GM19467 (cell line): ENCODE data around the gene JPH3.

Source experiments
- ATAC-seq: cut with Tn5 transposase; IDR thresholded peaks from one replicate; pipeline ENCODE4 v1.9.1; 2021; ENCODE audit warnings: mild to moderate bottlenecking, moderate library complexity; ENCODE audit not compliant: unreplicated experiment

Gene JPH3

DNA sequence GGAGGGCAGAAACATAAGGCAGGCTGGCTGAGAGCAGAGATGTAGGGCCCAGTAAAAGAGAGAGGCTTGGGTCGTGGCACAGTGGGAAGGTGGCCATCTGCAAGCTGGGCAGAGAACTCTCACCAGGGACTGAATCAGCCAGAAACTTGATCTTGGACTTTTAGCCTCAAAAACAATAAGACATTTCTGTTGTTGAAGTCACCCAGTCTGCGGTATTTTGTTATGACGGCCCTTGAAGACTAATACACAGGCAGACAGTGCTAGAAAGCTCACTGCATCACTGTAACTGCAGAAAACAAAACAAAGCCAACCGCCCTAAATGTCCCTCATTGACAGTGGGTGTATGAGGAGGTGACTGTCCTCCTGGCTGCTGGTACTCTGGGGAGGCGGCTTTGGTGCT, 3.9 kb upstream of the JPH3 start:
- no peak for ATAC-seq

DNA sequence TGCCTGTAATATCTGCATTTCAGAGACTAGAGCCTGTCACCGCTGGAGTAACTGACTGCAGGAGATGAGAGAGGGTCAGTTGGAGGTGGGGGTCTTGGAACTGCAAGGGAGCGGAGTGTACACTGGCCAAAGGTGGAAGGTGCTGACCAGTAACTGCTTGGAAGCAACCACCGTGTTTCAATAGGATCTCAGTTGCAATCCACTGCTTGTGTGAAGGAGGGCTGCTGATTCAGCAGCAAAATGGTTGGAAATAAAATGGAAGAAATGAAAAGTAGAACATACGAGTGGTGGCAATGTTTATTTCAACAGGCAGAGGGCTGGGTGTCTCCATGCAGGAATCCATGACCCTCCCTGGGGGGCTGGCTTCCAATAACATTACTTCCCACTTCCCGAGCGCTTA, 2.1 kb upstream of the JPH3 start:
- ATAC-seq, result no peak

DNA sequence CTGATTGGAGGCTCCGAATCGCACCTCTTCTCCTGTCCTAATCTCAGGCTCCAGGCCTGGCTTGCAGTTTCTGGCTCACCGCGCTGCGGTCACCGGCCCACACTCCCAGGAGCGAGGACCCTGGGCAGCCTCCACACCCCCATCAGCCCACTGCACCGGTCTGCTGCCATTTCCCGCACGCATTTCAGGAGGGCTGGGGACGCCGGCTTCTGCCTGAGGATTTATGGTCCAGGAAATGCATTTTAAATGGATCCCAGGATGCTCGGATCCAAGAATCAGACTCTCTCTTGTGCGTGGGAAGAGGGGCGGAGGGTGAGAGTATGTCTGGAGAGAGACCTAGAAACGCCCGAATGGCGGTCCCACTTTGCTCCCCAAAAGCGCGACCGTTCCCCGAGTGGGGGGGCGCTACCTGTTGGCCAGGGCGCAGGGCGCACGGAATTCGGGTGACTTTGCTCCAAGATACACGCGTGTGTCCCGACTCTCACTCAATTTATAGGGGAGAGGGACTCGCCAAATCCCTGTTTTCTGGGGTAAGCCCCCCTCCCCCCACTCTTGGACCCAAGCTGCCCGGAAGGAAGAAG, 817 bp upstream of the JPH3 start:
- ATAC-seq, result no peak

DNA sequence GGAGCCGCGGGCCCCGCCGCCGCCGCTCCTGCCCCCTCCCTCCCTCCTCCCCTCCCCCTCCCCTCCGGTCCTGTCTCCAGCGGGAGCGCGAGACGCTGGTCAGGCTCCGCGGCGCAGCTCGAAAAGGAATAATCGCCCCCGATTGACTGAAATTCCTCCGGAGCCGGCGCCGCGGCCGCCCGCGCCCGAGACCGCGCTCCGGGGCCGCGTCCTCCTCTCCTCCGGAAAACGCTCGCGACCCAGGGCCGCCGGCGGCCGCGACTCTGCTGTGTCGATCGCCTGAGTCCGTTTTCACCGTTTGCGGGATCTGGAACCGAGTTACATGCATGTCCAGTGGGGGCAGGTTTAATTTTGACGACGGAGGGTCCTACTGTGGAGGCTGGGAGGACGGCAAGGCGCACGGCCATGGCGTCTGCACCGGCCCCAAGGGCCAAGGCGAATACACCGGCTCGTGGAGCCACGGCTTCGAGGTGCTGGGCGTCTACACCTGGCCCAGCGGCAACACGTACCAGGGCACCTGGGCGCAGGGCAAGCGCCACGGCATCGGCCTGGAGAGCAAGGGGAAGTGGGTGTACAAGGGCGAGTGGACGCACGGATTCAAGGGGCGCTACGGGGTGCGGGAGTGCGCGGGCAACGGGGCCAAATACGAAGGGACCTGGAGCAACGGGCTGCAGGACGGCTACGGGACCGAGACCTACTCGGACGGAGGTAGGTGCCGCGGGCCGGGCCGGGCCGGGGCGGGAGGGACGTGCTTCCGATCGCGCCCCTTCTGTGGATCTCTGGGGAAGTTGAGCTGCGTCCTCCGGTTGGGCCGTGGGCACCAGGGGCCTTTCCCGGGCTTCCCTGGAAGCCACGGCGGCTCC, 744 bp downstream of the JPH3 start:
- ATAC-seq, result no peak

DNA sequence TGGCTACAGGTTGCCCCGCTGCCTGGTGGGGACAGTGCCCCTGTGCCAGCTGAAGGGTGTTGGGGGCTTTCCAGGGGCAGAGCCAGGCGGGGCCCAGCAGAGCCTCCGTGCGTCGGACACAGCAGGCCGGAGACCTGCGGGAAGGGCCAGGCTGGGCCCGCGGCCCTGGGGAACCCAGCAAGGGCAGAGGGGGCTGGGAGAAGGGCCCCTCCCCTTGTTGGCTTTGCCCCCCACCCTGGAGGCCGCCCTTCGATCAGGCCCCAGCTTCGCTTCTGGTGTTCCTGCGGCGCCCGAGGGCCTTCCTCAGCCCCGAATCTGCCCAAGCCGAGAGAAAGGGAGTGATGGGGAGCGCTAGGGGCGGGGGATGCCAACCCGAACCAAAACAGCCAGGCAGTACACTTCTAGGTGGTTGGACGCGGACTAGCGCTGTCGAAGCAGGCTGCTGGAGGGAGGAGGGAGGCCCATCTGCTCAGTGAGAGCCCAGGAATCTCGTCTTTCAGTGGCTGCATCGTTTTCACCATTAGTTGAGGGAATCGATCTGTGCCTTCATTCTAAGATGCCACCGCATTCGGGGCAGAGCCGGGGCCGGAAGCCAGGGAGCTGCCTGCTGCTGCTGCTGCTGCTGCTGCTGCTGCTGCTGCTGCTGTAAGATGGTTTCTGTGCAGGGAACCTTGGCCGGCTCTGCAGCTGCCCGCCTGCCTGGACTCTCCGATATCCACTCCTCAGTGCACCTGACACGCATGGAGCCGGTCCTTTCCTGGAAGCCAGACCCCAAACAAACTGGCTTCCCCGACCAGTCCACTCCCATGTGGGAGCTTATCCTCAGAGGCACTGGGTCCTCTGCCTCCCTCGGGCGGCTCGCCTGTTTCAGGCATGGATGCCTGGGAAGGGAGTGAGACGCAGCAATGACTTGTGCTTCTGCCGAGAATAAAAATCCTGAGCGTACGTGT, 1.7 kb downstream of the JPH3 start:
- no peak for ATAC-seq

DNA sequence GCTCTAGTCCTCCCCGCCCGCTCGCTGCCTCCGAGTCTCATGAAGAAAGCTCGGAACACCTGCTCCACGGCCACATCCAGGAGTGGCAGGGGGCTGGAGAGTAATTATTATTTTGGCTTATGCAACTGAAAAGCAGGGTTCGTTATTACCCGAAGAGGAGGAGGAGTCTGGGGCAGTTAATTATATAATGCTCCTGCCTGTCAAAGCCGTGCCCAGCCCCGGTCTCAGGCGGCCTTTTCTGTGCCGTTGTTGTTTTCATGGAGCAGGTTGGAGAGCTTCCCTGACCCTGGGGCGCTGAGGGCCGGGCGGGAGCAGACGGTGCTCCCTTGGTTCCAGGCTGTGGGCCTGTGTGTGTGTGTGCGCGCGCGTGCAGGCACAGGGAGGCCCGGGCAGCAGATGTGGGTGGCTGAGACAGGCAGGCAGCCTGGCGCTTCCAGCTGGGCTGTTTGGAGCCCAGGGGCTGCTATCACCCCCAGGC, 2.4 kb downstream of the JPH3 start:
- no peak for ATAC-seq

DNA sequence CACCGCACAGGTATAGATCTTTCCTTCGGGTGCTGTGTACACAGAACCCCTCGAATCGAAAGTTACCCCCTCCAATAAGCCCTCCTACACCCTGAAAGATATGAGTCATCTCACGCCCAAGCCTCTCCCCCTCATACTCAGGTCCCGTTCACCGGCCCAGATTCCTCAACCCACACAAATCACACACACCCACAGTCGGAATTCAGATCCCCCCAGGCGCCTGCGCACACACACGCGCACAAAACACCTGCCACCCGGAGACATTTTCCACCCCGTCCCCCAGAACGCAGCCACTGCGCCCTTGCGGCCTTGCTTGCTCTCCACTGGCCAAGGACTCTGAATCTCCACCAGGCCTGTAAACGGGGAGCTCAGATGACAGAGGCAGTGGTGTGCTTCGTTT, 4.9 kb downstream of the JPH3 start:
- ATAC-seq, result no peak

DNA sequence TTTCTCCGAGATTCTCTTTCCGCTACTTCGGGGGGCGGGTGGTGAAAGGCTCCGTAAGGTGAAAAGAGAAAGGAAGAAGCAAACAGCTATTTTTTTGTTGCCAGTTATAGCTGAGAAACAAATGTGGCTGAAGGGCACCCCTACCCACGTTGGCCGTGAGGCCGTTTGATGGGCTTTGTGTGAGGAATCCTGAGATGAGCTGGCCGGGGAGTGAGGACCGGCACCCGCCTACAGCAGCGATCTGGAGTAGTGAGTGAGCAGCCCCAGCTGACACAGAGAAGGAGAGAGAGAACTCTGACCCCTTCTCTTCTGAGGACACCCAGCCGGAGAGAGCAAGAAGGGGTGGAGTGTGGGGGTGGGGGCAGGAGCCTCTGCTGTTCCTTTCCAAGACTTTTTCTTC, 5.6 kb downstream of the JPH3 start:
- no peak for ATAC-seq

DNA sequence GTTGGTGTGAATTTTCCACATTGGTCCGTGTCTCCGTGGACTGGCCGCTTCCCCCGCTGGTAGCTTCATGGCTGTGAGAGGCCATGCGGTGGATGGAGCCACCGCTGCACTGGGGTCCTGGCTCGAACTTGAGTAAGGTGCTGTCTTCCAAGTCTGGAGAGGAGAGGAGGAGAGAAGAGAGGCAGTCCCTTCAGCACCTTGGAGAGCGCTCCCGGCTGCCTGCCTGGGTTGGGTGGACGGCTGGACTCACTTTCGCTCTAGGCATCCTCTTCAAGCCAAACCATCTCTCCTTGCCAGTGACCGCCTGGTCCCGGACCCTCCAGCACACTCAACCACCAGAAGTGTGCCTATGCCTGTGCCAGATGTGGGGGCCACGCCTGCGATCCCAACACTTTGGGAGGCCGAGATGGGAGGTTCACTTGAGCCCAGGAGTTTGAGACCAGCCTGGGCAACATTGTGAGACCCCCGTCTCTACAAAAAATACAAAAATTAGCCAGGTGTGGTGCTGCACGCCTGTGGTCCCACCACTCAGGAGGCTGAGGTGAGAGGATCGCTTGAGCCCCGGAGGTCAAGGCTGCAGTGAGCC, 6.2 kb downstream of the JPH3 start:
- ATAC-seq, result no peak

DNA sequence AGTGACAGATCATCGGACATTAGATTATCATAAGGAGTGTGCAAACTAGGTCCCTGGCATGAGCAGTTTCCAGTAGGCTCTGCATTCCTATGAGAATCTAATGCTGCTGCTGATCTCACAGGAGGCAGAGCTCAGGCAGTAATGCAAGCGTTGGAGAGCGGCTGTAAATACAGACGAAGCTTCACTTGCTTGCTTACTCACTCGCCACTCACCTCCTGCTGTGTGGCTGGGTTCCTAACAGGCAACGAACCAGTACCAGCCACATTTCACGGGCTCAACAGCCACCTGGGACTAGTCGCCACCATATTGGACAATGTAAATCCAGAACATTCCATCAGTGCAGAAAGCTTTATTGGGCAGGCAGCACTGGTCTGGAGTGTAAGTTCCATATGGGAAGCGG, 7.7 kb downstream of the JPH3 start:
- no peak for ATAC-seq

DNA sequence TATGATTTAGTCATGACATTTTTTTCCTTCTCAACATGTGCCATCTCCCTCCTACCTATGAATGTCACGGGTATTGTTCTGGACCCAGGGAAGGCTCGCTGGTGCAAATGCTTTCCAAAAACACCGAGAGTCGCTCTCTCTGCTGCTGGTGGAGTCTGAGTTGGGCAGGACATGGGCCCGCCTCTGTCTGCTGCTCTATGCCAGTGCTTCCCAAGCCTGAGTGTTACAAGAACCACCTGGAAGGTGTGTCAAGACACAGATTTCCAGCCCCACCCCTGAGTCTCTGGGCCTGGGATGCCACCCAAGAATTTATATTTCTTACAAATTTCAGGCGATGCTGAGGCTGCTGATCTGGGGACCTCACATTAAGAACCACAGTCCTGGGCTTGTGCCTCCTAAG, 9.1 kb downstream of the JPH3 start:
- ATAC-seq, result no peak

DNA sequence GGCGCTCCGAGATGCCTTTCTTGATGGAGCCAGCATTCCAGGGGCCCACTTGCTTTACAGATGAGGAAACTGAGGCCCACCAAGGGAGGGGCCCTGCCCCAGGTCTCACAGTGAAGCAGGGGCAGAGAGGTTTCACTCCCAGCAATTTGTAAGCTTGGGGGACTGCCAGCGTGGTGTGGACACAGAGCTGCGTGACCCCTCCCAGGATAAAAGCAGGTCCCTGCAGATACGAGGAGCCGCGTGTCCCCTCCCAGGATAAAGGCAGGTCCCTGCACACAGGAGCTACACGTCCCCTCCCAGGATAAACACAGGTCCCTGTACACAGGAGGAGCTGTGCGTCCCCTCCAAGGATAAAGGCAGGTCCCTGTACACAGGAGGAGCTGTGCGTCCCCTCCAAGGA, 11.7 kb downstream of the JPH3 start:
- no peak for ATAC-seq

DNA sequence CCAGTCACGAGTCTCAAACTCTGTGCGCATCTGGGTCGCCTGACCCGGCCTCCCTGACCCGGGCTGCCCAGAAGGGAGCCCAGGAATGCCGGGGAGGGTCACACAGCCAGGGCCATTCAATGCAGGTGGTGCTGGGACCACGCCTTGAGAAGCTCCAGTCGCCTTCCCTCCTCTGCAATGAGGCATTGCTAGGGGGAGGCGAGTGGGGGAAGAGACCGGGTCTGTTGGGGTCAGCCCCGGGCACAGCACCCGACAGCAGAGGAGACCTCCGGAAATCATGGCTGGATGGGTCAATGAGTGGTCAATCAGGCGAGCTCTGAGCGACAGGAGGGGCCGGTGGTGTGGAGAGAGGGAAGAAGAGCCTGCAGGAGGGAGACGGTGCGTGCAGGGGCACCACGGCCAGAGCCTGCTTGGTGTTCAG, 13.3 kb downstream of the JPH3 start:
- ATAC-seq, result no peak

DNA sequence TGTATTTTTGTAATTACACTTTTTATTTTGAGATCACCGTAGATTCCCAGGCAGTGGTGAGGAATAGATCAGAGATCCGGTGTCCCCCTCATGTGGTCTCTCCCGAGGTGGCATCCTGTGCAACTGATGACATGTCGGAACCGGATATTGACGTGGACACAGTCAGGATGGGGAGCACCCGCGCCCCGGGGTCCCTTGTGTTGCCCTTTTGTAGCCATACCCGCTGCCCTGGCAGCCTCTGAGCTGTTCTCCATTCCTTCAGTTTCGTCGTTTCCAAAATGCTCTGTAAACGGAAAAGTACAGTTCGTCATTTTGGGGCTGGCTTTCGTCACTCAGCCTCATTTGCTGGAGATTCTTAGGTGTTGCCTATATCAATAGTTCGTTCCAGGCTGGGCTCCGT, 14.2 kb downstream of the JPH3 start:
- no peak for ATAC-seq

DNA sequence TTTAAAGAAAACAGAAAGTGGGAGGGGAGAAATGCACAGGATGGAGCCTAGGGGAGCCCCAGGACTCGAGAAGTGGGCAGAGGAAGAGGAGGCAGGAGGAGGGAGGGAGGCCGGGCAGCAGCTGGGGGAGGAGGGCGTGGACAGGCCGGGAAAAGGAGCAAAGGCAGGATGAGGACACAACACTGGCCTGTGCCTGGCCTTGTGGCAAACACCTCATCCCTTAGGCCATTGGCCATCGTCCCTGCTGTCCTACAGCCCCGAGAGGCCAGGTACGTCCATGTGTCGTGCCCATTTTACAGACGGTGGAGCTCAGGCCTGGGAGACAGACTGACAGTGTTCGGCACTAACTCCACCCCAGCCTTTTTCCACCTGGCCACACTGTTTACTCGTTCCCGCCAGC, 15.9 kb downstream of the JPH3 start:
- no peak for ATAC-seq

DNA sequence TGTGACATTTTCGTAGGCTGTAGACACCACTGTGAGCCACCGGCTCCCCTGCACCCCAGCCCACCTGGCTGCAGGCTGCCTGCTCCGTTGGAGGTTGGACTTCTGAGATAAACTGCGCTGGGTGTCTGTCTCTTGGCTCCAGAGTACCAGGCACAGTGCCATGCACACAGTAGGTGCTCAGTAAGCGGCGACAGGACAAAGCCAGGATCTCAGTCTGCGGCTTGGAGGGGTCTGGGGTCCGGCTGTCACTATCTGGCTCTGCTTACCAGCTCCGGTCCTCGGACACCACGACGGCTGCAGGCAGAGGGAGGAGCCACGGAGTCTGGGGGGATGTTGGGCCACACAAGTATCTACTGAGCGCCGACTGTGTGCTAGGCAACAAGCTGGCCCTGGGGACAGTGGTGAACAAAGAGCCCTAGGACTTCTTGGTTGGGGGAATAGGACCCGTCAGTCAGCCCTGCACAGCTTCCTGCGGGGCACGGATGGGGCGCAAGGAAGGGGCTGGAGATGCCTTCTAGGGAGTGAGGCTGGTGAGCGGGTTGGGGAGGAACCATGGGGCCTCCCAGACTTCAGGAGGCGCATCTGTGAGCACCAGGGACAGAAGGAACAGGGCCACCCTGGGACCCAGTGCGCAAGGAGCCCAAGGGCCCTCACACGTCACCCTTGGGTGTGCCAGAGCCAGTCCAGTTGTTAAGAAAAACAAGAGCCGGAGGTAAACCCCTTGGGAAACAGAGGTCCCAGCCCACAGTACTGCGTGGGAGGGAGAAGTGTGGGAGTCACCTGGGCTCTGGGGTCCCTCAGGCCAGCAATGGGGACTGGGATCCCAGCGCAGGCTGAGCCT, 17.3 kb downstream of the JPH3 start:
- ATAC-seq, result no peak

DNA sequence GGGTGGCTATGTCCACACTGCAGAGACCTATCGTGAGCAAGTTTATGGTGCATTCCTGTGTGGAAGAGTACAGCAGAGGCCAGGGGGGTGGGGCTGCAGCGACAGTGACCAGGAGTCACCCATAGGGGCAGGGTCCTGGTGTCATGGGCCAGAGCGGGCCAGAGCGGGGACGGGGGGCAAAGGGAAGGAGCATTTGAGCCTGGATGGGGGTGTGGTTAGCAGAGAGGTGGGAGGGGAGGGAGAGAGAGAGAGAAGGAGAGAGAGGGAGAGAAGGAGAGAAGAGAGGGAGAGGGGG, 17.8 kb downstream of the JPH3 start:
- no peak for ATAC-seq

DNA sequence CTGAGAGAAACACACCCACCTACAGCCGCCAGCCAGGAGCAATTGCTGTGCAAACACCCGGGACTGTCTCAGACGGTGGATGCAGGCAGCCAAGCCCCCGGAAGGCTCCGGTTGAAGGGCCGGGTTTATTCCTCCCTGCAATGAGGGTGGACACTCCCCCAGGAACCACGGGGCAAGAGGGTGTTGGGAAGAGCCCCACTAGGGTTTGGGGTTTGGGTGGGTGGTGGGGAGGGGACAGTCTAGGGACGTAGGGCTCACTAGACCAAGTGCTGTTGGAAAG, 19.2 kb downstream of the JPH3 start:
- ATAC-seq, result no peak

DNA sequence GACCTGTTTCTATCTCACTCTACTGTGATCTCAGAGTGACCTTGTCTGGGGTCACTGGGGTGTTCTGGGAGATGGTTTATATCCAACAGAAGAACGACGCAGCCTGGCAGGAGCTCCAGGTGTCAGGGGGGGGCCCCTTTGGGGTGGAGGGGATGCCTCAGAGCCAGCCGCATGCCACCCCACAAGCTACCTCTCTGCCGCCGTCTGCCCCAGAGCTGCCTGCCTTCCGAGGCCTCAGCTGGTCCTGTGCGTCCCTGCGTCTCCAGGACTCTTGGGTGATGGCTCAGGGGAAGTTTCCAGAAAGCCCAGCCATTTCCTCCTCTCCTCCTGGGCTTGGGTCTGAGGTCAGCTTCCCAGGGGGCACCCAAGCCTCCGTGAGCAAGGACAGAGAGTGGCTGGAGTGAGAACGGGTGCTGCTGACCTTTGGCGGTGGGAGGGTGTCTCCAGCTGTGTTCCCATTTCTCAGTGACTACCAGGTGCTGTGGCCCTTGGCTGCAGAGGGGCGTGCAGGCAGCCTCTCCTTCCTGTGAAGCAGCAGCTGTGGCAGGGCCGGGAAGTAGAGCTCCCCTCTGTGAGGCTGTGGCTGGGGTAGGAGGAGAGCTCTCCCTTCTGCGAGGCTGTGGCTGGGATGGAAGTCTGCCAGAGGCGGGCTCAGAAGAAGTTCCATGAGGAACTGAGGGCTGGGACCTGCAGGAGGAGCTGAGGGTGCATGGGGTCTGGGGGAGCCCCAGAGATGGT, 19.8 kb downstream of the JPH3 start:
- no peak for ATAC-seq

DNA sequence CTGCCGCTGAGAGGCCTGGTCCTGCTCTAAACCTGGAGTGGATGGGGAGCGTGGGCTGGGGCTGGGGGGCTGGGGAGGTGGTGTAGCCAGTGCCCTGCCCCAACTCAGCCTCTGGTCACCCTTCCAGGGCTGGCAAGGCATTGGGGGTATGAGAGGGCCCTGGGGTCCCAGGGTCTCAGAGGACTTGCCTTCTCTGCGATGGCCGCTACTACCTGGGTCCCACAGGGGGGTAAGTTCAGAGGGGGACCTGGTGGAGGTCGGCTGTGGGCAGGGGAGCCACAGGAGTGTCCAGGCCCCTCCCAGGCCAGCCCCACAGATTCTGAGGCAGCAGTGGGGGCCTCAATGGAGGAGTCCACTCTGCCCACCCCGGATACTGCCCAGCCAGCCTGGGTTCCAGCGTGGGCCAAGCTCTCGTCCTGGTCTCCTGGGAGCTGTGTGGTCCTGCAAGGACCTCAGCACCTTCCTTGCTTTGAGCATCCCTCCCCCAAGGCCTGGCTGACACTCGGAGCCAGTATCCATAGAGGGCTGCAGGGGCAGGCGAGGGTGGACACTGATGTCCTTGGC, 20.5 kb downstream of the JPH3 start:
- ATAC-seq, result no peak
